T47D (cell line): Measurements from ENCODE around the gene HPSE2.
"Not testable (repeated sequence)": the region's sequence is repeated elsewhere in the genome, so short reads cannot be mapped to it uniquely, and the experiment has no call there.

Source experiments
- DNase-seq, 2 experiments: peaks; one replicate each; pipeline versions ENCODE4 v3.0.0 to v3.0.0-alpha.2; 2011 to 2012; ENCODE audit warnings: low read depth in 1 of 2, low spot score in 1 of 2
- JUND ChIP-seq: IDR thresholded peaks from 2 replicates; pipeline ENCODE4 v1.6.1; 2012; ENCODE audit warnings: low read depth
- in situ Hi-C: cut with HindIII; loops from 2 replicates; pipeline ENCODE4 v1.10.0; 2016; ENCODE audit warnings: low sequenced_read_pairs, low pct_unique_long_range_greater_than_20kb

Gene HPSE2

GRCh38 chr10:98517672-98518071, 718.0 kb downstream of the HPSE2 start:
- no peak for DNase-seq
- in situ Hi-C loops, result no loop called here
- no peak for TF ChIP-seq JUND

GRCh38 chr10:98516352-98516751, 719.3 kb downstream of the HPSE2 start:
- in situ Hi-C loops, result no loop called here
- no peak for TF ChIP-seq JUND
- DNase-seq, result no peak

- DNase-seq, result no peak
- in situ Hi-C loops, result no loop called here
- TF ChIP-seq JUND, result no peak
These were observed 721.9 kb downstream of the HPSE2 start for GRCh38 chr10:98513704-98514103.

GRCh38 chr10:98511876-98512275, 723.8 kb downstream of the HPSE2 start:
- in situ Hi-C loops, result no loop called here
- DNase-seq, result peak in 1 of 2 experiments; percentile 46
- no peak for TF ChIP-seq JUND

GRCh38 chr10:98510412-98510995, 725.1 kb downstream of the HPSE2 start:
- no peak for DNase-seq
- no peak for TF ChIP-seq JUND
- in situ Hi-C loops, result no loop called here

DNA sequence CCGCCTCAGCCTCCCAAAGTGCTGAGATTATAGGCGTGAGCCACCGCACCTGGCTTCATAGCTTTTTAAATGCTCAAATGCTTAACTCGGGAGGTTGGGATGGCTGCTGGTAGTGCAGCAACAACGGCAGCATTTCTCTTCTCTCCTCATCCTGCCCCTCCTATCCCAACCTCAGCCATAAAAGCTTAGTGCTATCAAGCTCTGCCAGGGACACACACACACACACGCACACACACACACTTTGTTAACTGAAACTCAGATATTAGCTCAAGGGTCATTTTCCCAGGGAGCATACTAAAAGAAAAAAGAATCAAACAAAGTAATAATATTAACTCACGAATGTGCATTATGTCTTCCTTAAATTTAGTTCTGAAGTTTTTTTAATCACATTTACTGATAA, 725.9 kb downstream of the HPSE2 start:
- DNase-seq, result no peak
- no peak for TF ChIP-seq JUND
- in situ Hi-C loops, result no loop called here

DNA sequence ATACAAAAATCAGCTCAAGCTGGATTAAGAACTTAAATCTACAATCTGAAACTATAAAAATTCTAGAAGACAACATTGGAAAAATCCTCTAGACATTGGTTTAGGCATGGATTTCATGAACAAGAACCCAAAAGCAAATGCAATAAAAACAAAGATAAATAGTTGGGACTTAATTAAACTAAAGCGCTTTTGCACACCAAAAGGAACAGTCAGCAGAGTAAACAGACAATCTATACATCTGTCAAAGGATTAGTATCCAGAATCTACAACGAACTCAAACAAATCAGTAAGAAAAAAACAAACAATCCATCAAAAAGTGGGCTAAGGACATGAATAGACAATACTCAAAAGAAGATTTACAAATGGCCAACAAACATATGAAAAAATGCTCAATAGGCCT, 733.1 kb downstream of the HPSE2 start:
- DNase-seq, result peak in 1 of 2 experiments; percentile 83
- TF ChIP-seq JUND, result peak; percentile 80
- in situ Hi-C loops, result not testable (repeated sequence)

- TF ChIP-seq JUND, result no peak
- in situ Hi-C loops, result no loop called here
- DNase-seq, result no peak
These were observed 742.9 kb downstream of the HPSE2 start for GRCh38 chr10:98492763-98493162.

DNA sequence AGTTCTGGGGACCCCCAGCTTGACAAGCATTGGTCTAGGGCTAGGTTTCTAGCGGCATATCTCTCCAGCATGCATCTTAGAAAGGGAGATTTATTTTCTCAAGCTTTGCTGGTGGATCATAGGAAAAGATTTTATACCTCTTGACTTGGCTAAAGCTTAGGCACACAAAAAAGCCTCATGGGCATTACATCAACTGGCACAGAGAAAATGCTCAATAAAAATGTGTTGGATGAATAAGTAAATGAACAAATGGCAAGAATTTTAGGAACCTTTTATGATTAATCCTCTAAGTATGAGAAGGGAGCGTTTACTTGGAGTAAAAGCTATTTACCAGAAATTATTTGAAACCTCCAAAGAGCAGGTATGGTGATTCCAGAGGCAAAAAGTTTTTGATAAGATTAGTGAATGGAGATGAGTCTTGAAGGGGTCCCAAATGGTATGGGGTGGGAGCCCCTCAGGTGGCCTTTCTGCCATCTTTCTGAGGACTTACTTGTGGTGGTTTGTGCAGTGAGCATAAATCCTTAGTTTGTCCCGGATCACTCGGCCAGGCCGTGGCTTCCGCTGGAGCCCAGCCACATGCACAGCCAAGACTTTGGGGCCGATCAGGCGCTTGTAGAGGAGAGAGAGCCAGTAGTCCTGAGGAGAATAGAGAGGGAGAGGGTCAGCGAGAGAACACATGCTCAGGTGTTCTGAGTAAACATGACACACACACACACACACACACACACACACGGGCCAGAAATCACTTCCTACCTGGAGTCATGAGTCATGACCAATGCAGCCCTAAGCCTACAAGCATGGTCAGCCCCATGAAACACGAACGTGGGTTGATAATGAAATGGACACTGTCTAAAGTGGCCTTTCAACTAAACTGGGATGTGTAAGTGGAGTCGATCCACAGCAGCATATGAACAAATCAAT, 745.8 kb downstream of the HPSE2 start:
- in situ Hi-C loops, result no loop called here
- no peak for TF ChIP-seq JUND
- DNase-seq, result peak in 1 of 2 experiments; percentile 50

DNA sequence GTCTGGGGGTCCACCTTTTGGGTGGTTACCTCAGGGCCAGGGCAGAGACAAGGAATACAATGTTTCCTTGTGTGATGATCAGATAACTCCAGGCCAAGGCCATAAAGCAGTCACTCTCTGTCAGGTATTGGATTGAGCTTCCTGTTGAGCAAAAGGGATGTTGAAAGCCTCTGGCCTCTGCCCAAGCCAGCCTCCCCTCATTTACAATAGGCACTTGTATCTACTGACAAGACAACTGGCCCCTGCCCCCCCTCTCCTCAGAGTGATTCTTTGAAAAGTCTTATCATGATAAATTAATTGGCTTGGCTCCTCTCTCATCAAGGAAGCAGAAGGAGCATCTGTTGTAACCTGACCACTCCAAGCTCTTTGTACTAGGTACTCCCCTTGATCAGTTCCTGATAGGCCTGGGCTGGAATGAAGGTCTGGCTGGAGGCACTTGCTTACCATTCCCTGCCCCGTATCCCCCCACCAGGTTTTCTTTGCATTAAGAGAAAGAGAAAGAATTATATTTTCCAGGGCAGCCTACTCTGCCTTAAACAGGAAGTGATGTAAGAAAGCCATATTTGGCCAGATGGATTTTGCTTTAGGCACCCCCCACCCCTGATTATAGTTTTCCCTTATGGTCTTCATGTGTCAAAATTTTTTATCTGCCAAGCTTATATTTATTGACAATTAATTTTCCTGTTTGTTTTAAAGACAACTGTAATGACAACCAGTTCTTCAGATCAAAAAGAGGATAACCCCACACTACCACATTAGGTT, 746.8 kb downstream of the HPSE2 start:
- in situ Hi-C loops, result no loop called here
- peak in 1 of 2 experiments; percentile 35 for DNase-seq
- TF ChIP-seq JUND, result no peak

DNA sequence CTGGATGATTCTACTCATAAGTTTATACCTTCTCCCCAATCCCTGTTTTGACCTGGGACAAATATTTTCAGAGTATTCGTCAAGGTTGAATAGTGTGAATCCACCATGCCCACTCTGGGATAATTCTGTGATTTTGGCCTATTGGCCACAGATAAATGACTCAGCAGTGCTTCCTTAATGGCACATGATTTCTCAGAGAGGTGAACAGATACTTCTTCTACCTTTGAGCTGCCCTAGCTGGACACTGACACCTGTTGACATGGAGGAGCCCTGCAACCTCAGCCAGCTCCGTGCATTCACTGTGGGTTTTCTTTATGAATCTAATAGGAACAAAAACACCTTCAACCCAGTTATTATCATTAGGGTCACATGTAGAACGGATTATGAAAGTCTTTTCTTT, 748.0 kb downstream of the HPSE2 start:
- DNase-seq, result no peak
- no peak for TF ChIP-seq JUND
- in situ Hi-C loops, result no loop called here

DNA sequence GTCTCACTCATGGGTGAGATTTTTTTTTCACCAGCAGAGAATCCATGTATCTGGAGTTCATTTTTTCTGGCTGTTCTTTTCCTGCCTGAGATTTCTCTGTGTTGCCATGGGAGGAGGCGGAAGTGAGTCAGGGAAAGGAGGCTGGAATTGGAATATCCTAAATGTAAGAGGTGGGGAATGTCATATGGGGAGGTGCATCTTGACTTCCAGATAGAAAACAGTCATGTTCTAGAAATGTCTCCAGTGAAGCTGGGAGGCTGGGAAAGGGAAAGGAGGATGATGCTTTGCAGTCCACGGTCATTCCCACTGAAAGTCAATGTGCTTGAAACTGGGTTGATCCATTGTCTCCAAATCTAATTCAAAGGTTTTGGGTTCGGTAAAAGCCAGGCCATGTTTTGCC, 749.2 kb downstream of the HPSE2 start:
- in situ Hi-C loops, result no loop called here
- no peak for DNase-seq
- no peak for TF ChIP-seq JUND

DNA sequence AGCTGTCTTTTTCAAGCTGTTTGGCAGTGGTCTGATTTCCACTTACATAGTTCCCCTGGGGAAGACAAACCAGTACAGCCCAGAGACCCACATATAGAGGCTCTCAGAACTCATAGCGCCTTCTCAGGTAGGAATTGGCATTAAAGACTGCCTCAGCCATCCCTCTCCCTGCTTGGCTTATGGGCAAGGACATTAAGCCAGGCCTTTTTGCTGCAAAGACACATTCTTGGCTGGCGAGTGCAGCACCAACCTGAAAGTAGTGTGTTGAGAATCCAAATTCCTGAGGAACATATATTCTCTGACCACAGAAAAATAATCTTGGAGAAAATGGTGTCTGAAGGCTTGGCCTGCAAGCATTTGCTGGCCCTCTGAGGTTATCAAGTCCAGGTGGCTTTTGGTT, 749.7 kb downstream of the HPSE2 start:
- in situ Hi-C loops, result no loop called here

More for the DNA sequence above, 749.7 kb downstream of the HPSE2 start:
- TF ChIP-seq JUND, result no peak
- DNase-seq, result no peak
